Endothelial cell of umbilical vein (primary cell): ENCODE data around the gene WDR77. TPM values are rescaled to one million over a fixed set of nuclear protein-coding genes. Genes with fewer than 3 reads are reported as not detected.

Experiments used
- BruUV-seq: library from RNA; stranded (reverse); fragments of 400-500 nt; replicated peaks from 2 replicates; lab custom pipeline; 2021; lab: Mats Ljungman, UMichigan
- CTCF ChIA-PET: fragments of 300-600, 350-600 bp; sonication (Branson Sonifier 250); formaldehyde crosslinking; loops from one replicate; lab custom pipeline; 2021; ENCODE audit warnings: antibody characterized with exemption, inconsistent platforms; lab: Charles Lee
- POLR2A ChIA-PET: fragments of 300-600, 350-600 bp; sonication (Branson Sonifier 250); formaldehyde crosslinking; loops from one replicate; lab custom pipeline; 2021; ENCODE audit warnings: antibody characterized with exemption, inconsistent platforms; lab: Charles Lee
- DNase-seq: peaks from one replicate; pipeline ENCODE4 v3.0.0-alpha.2; 2011; ENCODE audit warnings: low read depth, low spot score
- FAIRE-seq: peaks from 2 replicates; lab custom pipeline; 2011; peaks lifted over from hg19 to GRCh38; lab: Jason Lieb, UNC
- H2AFZ ChIP-seq: 2 replicates; pipeline ENCODE4 v1.6.0; 2012; ENCODE audit warnings: low read depth, low read length, control low read depth, inconsistent platforms
- H3K27ac ChIP-seq: 2 replicates; pipeline ENCODE4 v1.5.1; 2011; ENCODE audit warnings: low read depth, mild to moderate bottlenecking, control low read depth, low read length, moderate library complexity; ENCODE audit not compliant: insufficient read depth
- H3K27me3 ChIP-seq, 2 experiments: 2 replicates each; pipeline versions ENCODE4 v1.6.0 to v1.6.1; 2011; ENCODE audit warnings: low read length in 2 of 2, mixed read lengths in 1 of 2; ENCODE audit not compliant: control insufficient read depth in 2 of 2, insufficient read depth in 2 of 2
- H3K36me3 ChIP-seq, 2 experiments: 2 replicates in 1 of 2; 3 replicates in 1 of 2; pipeline ENCODE4 v1.5.1; 2011; ENCODE audit warnings: low read length in 2 of 2, mild to moderate bottlenecking in 1 of 2, moderate library complexity in 1 of 2; ENCODE audit not compliant: control insufficient read depth in 2 of 2, insufficient read depth in 2 of 2; ENCODE audit errors: extremely low read depth in 1 of 2
- H3K4me1 ChIP-seq: 3 replicates; pipeline ENCODE4 v1.5.1; 2011; ENCODE audit warnings: mild to moderate bottlenecking, low read length; ENCODE audit not compliant: control insufficient read depth, insufficient read depth; ENCODE audit errors: extremely low read depth
- H3K4me2 ChIP-seq: 2 replicates; pipeline ENCODE4 v1.6.1; 2011; ENCODE audit warnings: low read length, control low read depth, mixed read lengths; ENCODE audit not compliant: insufficient read depth
- H3K4me3 ChIP-seq, 3 experiments: fragments of 200-600 bp in 1 of 3; sonication (generic), shearing (Covaris generic) in 1 of 3; replicated peaks in 1 of 3; 2 replicates each; pipeline ENCODE4 v1.5.1; 2011 to 2016; ENCODE audit warnings: control low read depth in 3 of 3, low read length in 3 of 3, mild to moderate bottlenecking in 2 of 3, inconsistent platforms in 1 of 3, low read depth in 1 of 3, moderate library complexity in 1 of 3; ENCODE audit not compliant: insufficient read depth in 1 of 3
- H3K79me2 ChIP-seq: 2 replicates; pipeline ENCODE4 v1.6.0; 2012; ENCODE audit warnings: low read length, inconsistent platforms; ENCODE audit not compliant: control insufficient read depth, insufficient read depth
- H3K9ac ChIP-seq: replicated peaks from 2 replicates; pipeline ENCODE3; 2011; ENCODE audit warnings: low read length, control low read depth; ENCODE audit not compliant: insufficient read depth; ENCODE audit errors: extremely low read depth
- H3K9me1 ChIP-seq: replicated peaks from 3 replicates; pipeline ENCODE4 v1.6.0; 2011; ENCODE audit warnings: mild to moderate bottlenecking, low read length; ENCODE audit not compliant: control insufficient read depth, insufficient read depth; ENCODE audit errors: extremely low read depth
- H3K9me3 ChIP-seq: replicated peaks from 2 replicates; pipeline ENCODE4 v1.5.1; 2012; ENCODE audit warnings: low read length, inconsistent platforms; ENCODE audit not compliant: control insufficient read depth, insufficient read depth
- H4K20me1 ChIP-seq: replicated peaks from 2 replicates; pipeline ENCODE3; 2011; ENCODE audit warnings: mild to moderate bottlenecking, low read length; ENCODE audit not compliant: control insufficient read depth, insufficient read depth; ENCODE audit errors: extremely low read depth
- EZH2 ChIP-seq: IDR thresholded peaks from 2 replicates; pipeline ENCODE4 v1.6.1; 2012; ENCODE audit warnings: borderline replicate concordance, low read depth, mild to moderate bottlenecking, moderate library complexity, low read length, inconsistent platforms; ENCODE audit not compliant: severe bottlenecking
- FOS ChIP-seq: IDR thresholded peaks from 2 replicates; pipeline ENCODE4 v1.6.1; 2011; ENCODE audit warnings: mild to moderate bottlenecking, low read length, moderate library complexity, borderline replicate concordance; ENCODE audit not compliant: insufficient read depth
- GATA2 ChIP-seq: IDR thresholded peaks from 2 replicates; pipeline ENCODE4 v1.7.0; 2011; ENCODE audit warnings: low read depth, mild to moderate bottlenecking, moderate library complexity, mixed read lengths, low read length; ENCODE audit not compliant: insufficient read length, insufficient read depth
- JUN ChIP-seq: IDR thresholded peaks from 2 replicates; pipeline ENCODE4 v1.6.1; 2011; ENCODE audit warnings: borderline replicate concordance, low read depth; ENCODE audit not compliant: insufficient read length, insufficient read depth
- MYC ChIP-seq: IDR thresholded peaks from one replicate; pipeline ENCODE4 v1.6.1; 2011; ENCODE audit warnings: mild to moderate bottlenecking, low read depth, low read length
- POLR2A ChIP-seq: IDR thresholded peaks from 2 replicates; pipeline ENCODE4 v1.6.1; 2012; ENCODE audit warnings: low read depth, mild to moderate bottlenecking, control low read depth, low read length
- POLR2AphosphoS5 ChIP-seq: IDR thresholded peaks from 2 replicates; pipeline ENCODE4 v1.6.1; 2012; ENCODE audit warnings: low read depth, mild to moderate bottlenecking, control low read depth, low read length, moderate library complexity; ENCODE audit not compliant: insufficient read depth
- dilution Hi-C: fragments of 300-500 bp; cut with MboI; formaldehyde crosslinking; loops from one replicate; pipeline ENCODE4 v1.15.0; 2019; ENCODE audit warnings: low sequenced_read_pairs; ENCODE audit not compliant: extremely low pct_ligation_motif_present
- intact Hi-C: fragments of 100-400 bp; cut with micrococcal nuclease; formaldehyde crosslinking; loops from one replicate; pipeline ENCODE4 v1.10.0; 2022
- polyA plus RNA-seq, 4 experiments: library from polyadenylated mRNA; depleted of rRNA in 3 of 4; stranded (reverse) in 3 of 4; unstranded in 1 of 4; fragments of >200 nt; gene quantifications; 2 replicates each; pipeline versions ENCODE4 v1.2.1 to v1.2.3, GENCODE V29; 2011 to 2012; ENCODE audit warnings: missing spikeins in 1 of 4
- total RNA-seq: library from RNA; stranded (reverse); gene quantifications from 2 replicates; pipeline ENCODE4 v1.2.3, GENCODE V29; 2021
- TF ChIP-seq, protein P1 (sequence below), 2 donors: IDR thresholded peaks; 1 replicate in 1 of 2; 2 replicates in 1 of 2; pipeline ENCODE4 v1.5.1; 2011; ENCODE audit warnings: low read length in 2 of 2, mild to moderate bottlenecking in 2 of 2, moderate library complexity in 2 of 2, control low read depth in 1 of 2, inconsistent platforms in 1 of 2, low read depth in 1 of 2; ENCODE audit not compliant: insufficient read depth in 1 of 2; ENCODE audit errors: extremely low read depth in 1 of 2
- TF ChIP-seq, protein P2 (sequence below): IDR thresholded peaks from 2 replicates; pipeline ENCODE4 v1.6.1; 2011; ENCODE audit not compliant: insufficient read depth, insufficient read length

Gene WDR77
- total and polyA plus RNA-seq, 2 donors (not counting 3 experiments of a cell fraction or from before 2014, with no cell fraction given) = 41.3 to 116 TPM

DNA sequence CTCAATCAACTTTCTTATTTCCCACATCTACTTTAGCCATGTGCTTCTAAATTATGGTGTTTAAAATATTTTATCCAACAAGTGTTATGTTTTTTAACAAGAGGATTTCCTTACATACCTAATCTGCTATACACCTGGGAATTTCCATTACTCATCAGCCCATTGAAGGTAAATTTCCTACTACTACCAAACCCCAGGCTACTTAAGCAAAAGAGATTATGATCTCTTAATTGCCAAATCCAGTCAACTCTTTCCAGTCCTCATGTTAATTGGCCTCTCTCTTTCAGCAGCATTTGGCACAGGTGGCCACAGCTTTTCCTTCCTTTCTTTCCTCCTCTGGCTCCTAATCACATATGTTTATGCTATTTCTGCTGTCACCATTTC, 19.7 kb upstream of the WDR77 start:
- Histone ChIP-seq H3K9me3 (no peaks in the 10 kb centered on the region), H3K27me3 (no peaks in the 10 kb centered on the region), H3K79me2 (no peaks in the 10 kb centered on the region), H3K9ac (no peak overlapping the region), H3K4me1 (peaks cover 1% of the 10 kb centered on the region), H3K4me3 (no peak overlapping the region), H4K20me1 (no peaks in the 10 kb centered on the region), H2AFZ (no peak overlapping the region), H3K27ac (no peak overlapping the region), H3K9me1 (no peaks in the 10 kb centered on the region), H3K36me3 (no peaks in the 10 kb centered on the region), H3K4me2 (no peak overlapping the region)
- DNase-seq (no peak), FAIRE-seq (no peak)
- BruUV-seq = no TSS peak
- intact Hi-C loops (no loop called here), dilution Hi-C loops (no loop called here)
- TF ChIP-seq POLR2A = no peak
- TF ChIP-seq FOS = no peak
- TF ChIP-seq MYC = no peak
- TF ChIP-seq, protein P1, sequence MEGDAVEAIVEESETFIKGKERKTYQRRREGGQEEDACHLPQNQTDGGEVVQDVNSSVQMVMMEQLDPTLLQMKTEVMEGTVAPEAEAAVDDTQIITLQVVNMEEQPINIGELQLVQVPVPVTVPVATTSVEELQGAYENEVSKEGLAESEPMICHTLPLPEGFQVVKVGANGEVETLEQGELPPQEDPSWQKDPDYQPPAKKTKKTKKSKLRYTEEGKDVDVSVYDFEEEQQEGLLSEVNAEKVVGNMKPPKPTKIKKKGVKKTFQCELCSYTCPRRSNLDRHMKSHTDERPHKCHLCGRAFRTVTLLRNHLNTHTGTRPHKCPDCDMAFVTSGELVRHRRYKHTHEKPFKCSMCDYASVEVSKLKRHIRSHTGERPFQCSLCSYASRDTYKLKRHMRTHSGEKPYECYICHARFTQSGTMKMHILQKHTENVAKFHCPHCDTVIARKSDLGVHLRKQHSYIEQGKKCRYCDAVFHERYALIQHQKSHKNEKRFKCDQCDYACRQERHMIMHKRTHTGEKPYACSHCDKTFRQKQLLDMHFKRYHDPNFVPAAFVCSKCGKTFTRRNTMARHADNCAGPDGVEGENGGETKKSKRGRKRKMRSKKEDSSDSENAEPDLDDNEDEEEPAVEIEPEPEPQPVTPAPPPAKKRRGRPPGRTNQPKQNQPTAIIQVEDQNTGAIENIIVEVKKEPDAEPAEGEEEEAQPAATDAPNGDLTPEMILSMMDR (IDR thresholded peaks at IDR 0.05; ENCODE audit: extremely low read depth in 1 of 2, insufficient read depth in 1 of 2, low read depth in 1 of 2, low read length in 2 of 2) = no peak
- no peak for TF ChIP-seq JUN
- no peak for TF ChIP-seq GATA2
- TF ChIP-seq POLR2AphosphoS5 = no peak
- no peak for TF ChIP-seq EZH2
- TF ChIP-seq, protein P2, sequence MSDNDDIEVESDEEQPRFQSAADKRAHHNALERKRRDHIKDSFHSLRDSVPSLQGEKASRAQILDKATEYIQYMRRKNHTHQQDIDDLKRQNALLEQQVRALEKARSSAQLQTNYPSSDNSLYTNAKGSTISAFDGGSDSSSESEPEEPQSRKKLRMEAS = no peak
- ChIA-PET POLR2A (no interaction called here), CTCF (interaction anchor here (1.0 kb wide), 1 partner anchor 39 kb away, joined by 3 read pairs; no protein-coding TSS in a partner anchor)
